IMR-90 (cell line): ENCODE results near the gene ATP1A2. TPM values are rescaled to one million over a fixed set of nuclear protein-coding genes. Genes with fewer than 3 reads are reported as not detected.

Source experiments
- ATAC-seq: fragments of 200-7000 bp; cut with Tn5 transposase; 2 replicates; pipeline ENCODE4 v1.9.1; 2020; ENCODE audit warnings: low read depth, mild to moderate bottlenecking, moderate library complexity
- BruUV-seq: library from RNA; stranded (reverse); fragments of 400-500 nt; replicated peaks from 2 replicates; lab custom pipeline; 2021; lab: Mats Ljungman, UMichigan
- CTCF ChIA-PET: fragments of 300-600 bp; formaldehyde crosslinking; extraction: SDS; loops from one replicate; lab custom pipeline; 2021; ENCODE audit warnings: antibody characterized with exemption; lab: Yijun Ruan, JAX
- POLR2A ChIA-PET: fragments of 300-600 bp; sonication (Branson Sonifier 250); formaldehyde crosslinking; loops from one replicate; lab custom pipeline; 2022; ENCODE audit warnings: antibody characterized with exemption; ENCODE audit not compliant: unreplicated experiment; lab: Charles Lee
- DNase-seq: peaks from one replicate; pipeline ENCODE4 v3.0.0; 2013
- H2AFZ ChIP-seq: replicated peaks from 2 replicates; pipeline ENCODE3; 2013; ENCODE audit warnings: low read length, mild to moderate bottlenecking; ENCODE audit not compliant: poor library complexity
- H2AK5ac ChIP-seq: 2 replicates; pipeline ENCODE4 v1.6.1; 2013; ENCODE audit warnings: low read depth, low read length, inconsistent platforms
- H2AK9ac ChIP-seq: replicated peaks from 2 replicates; pipeline ENCODE3; 2013; ENCODE audit warnings: mild to moderate bottlenecking, low read depth, low read length, moderate library complexity; ENCODE audit not compliant: poor library complexity
- H2BK120ac ChIP-seq: 2 replicates; pipeline ENCODE4 v1.6.1; 2013; ENCODE audit warnings: low read depth, low read length, inconsistent platforms
- H2BK15ac ChIP-seq: 3 replicates; pipeline ENCODE4 v1.6.1; 2013; ENCODE audit warnings: low read depth, low read length, inconsistent platforms
- H2BK20ac ChIP-seq: 2 replicates; pipeline ENCODE4 v1.6.1; 2013; ENCODE audit warnings: low read depth, mild to moderate bottlenecking, inconsistent platforms, low read length, moderate library complexity
- H2BK5ac ChIP-seq: 2 replicates; pipeline ENCODE4 v1.6.1; 2013; ENCODE audit warnings: mild to moderate bottlenecking, low read depth, low read length, inconsistent platforms; ENCODE audit not compliant: poor library complexity, severe bottlenecking
- H3K14ac ChIP-seq: replicated peaks from 2 replicates; pipeline ENCODE4 v1.6.1; 2013; ENCODE audit warnings: low read depth, low read length, inconsistent platforms
- H3K18ac ChIP-seq: 2 replicates; pipeline ENCODE4 v1.6.1; 2013; ENCODE audit warnings: low read depth, low read length, control low read depth
- H3K23ac ChIP-seq: 2 replicates; pipeline ENCODE4 v1.6.1; 2013; ENCODE audit warnings: low read depth, low read length, inconsistent platforms
- H3K27ac ChIP-seq: 2 replicates; pipeline ENCODE4 v1.5.1; 2013; ENCODE audit warnings: mild to moderate bottlenecking, control low read depth, low read length; ENCODE audit not compliant: insufficient read depth
- H3K27me3 ChIP-seq: 2 replicates; pipeline ENCODE4 v1.6.1; 2013; ENCODE audit warnings: low read length; ENCODE audit not compliant: control insufficient read depth, insufficient read depth
- H3K36me3 ChIP-seq: 2 replicates; pipeline ENCODE4 v1.6.1; 2013; ENCODE audit warnings: low read length, mixed read lengths; ENCODE audit not compliant: control insufficient read depth, insufficient read depth
- H3K4ac ChIP-seq: 2 replicates; pipeline ENCODE4 v1.6.1; 2013; ENCODE audit warnings: low read depth, low read length, inconsistent platforms
- H3K4me1 ChIP-seq: 2 replicates; pipeline ENCODE4 v1.6.1; 2013; ENCODE audit warnings: low read length, mixed read lengths; ENCODE audit not compliant: control insufficient read depth, insufficient read depth
- H3K4me2 ChIP-seq: 2 replicates; pipeline ENCODE4 v1.6.1; 2013; ENCODE audit warnings: low read depth, mild to moderate bottlenecking, control low read depth, low read length, moderate library complexity
- H3K4me3 ChIP-seq: 2 replicates; pipeline ENCODE4 v1.5.1; 2013; ENCODE audit warnings: low read depth, mild to moderate bottlenecking, control low read depth, low read length, moderate library complexity; ENCODE audit not compliant: insufficient read depth
- H3K56ac ChIP-seq: 2 replicates; pipeline ENCODE4 v1.6.1; 2013; ENCODE audit warnings: low read length, inconsistent platforms; ENCODE audit not compliant: insufficient read depth; ENCODE audit errors: extremely low read depth
- H3K79me1 ChIP-seq, 2 experiments: 2 replicates each; pipeline ENCODE4 v1.6.1; 2013; ENCODE audit warnings: low read length in 2 of 2, inconsistent platforms in 1 of 2, low read depth in 1 of 2
- H3K9ac ChIP-seq: 2 replicates; pipeline ENCODE4 v1.6.1; 2013; ENCODE audit warnings: low read depth, low read length, control low read depth
- H3K9me1 ChIP-seq: 2 replicates; pipeline ENCODE4 v1.6.1; 2013; ENCODE audit warnings: low read length, inconsistent platforms; ENCODE audit not compliant: insufficient read depth
- H3K9me3 ChIP-seq: 2 replicates; pipeline ENCODE4 v1.6.1; 2013; ENCODE audit warnings: low read length; ENCODE audit not compliant: control insufficient read depth, insufficient read depth
- H4K20me1 ChIP-seq: 2 replicates; pipeline ENCODE4 v1.6.1; 2013; ENCODE audit warnings: low read length, inconsistent platforms; ENCODE audit not compliant: insufficient read depth
- H4K5ac ChIP-seq: 2 replicates; pipeline ENCODE4 v1.6.1; 2013; ENCODE audit warnings: mild to moderate bottlenecking, low read depth, low read length, control low read depth
- H4K8ac ChIP-seq, 2 experiments: 2 replicates each; pipeline ENCODE4 v1.6.1; 2013; ENCODE audit warnings: low read depth in 2 of 2, low read length in 2 of 2, control low read depth in 1 of 2, inconsistent platforms in 1 of 2
- H4K91ac ChIP-seq: 2 replicates; pipeline ENCODE4 v1.6.1; 2013; ENCODE audit warnings: low read depth, low read length, inconsistent platforms; ENCODE audit not compliant: insufficient read depth
- BHLHE40 ChIP-seq: fragments of 150-350 bp; IDR thresholded peaks from 2 replicates; pipeline ENCODE4 v1.6.1; 2016; ENCODE audit warnings: mild to moderate bottlenecking, low read depth, low read length
- CEBPB ChIP-seq: IDR thresholded peaks from 2 replicates; pipeline ENCODE4 v1.6.1; 2012; ENCODE audit warnings: low read depth, low read length, improper control_type of control experiment
- CHD1 ChIP-seq: IDR thresholded peaks from 2 replicates; pipeline ENCODE4 v1.6.1; 2012; ENCODE audit warnings: low read depth, low read length, improper control_type of control experiment
- FOS ChIP-seq: fragments of 150-350 bp; IDR thresholded peaks from 2 replicates; pipeline ENCODE4 v1.6.1; 2016; ENCODE audit warnings: low read depth, low read length
- MAFK ChIP-seq: IDR thresholded peaks from 2 replicates; pipeline ENCODE4 v1.6.1; 2012; ENCODE audit warnings: low read depth, low read length, improper control_type of control experiment
- MXI1 ChIP-seq: IDR thresholded peaks from 2 replicates; pipeline ENCODE4 v1.6.1; 2012; ENCODE audit warnings: low read depth, mild to moderate bottlenecking, low read length, moderate library complexity, borderline replicate concordance
- POLR2A ChIP-seq: IDR thresholded peaks from 2 replicates; pipeline ENCODE4 v1.6.1; 2012; ENCODE audit warnings: mild to moderate bottlenecking, low read depth, low read length
- RAD21 ChIP-seq: IDR thresholded peaks from 2 replicates; pipeline ENCODE4 v1.6.1; 2012; ENCODE audit warnings: low read length, improper control_type of control experiment
- RCOR1 ChIP-seq: IDR thresholded peaks from 2 replicates; pipeline ENCODE4 v1.6.1; 2012; ENCODE audit warnings: mild to moderate bottlenecking, low read length, improper control_type of control experiment; ENCODE audit not compliant: insufficient replicate concordance
- RFX5 ChIP-seq: IDR thresholded peaks from 2 replicates; pipeline ENCODE4 v1.8.0; 2012; ENCODE audit warnings: low read depth, mild to moderate bottlenecking, low read length, moderate library complexity
- SMC3 ChIP-seq: fragments of 150-350 bp; IDR thresholded peaks from 2 replicates; pipeline ENCODE4 v1.6.1; 2016; ENCODE audit warnings: low read depth, mild to moderate bottlenecking, antibody characterized with exemption, low read length, moderate library complexity
- USF2 ChIP-seq: fragments of 150-350 bp; IDR thresholded peaks from 2 replicates; pipeline ENCODE4 v1.6.1; 2017; ENCODE audit warnings: mild to moderate bottlenecking, antibody characterized with exemption, low read length, low read depth
- WGBS, 2 experiments: methylation state at CpG; one replicate each; pipeline versions ENCODE4 v1.1.5 to v1.1.7; 2013; ENCODE audit warnings: missing lambda C conversion rate in 2 of 2; ENCODE audit not compliant: insufficient read length in 1 of 2; ENCODE audit errors: extremely low coverage in 2 of 2; 5-methylcytosine and 5-hydroxymethylcytosine counted together
- dilution Hi-C: fragments of 300-500 bp; cut with HindIII; formaldehyde crosslinking; loops from one replicate; pipeline ENCODE4 v1.14.3; 2018; ENCODE audit warnings: low sequenced_read_pairs; ENCODE audit not compliant: unreplicated experiment
- in situ Hi-C: fragments of 300-500 bp; cut with MboI; formaldehyde crosslinking; loops from 3 replicates; pipeline ENCODE4 v1.14.3; 2019; ENCODE audit warnings: low sequenced_read_pairs, inconsistent platforms, mixed read lengths
- intact Hi-C: fragments of 100-400 bp; cut with micrococcal nuclease; formaldehyde crosslinking; loops from 2 replicates; pipeline ENCODE4 v1.10.0; 2022
- polyA plus RNA-seq, 3 experiments: library from polyadenylated mRNA; depleted of rRNA; stranded (reverse); fragments of >200 nt; gene quantifications; 2 replicates each; pipeline ENCODE4 v1.2.3, GENCODE V29; 2012; ENCODE audit warnings: low replicate concordance in 1 of 3
- total RNA-seq: library from RNA; depleted of rRNA; stranded (reverse); fragments of >200 nt; gene quantifications from 2 replicates; pipeline ENCODE4 v1.2.3, GENCODE V29; 2012
- TF ChIP-seq, protein P1 (sequence below): conservative IDR thresholded peaks from 2 replicates; pipeline ENCODE4 v1.5.1; 2012; ENCODE audit warnings: mild to moderate bottlenecking, low read depth, low read length, improper control_type of control experiment
- TF ChIP-seq, protein P2 (sequence below): fragments of 150-350 bp; IDR thresholded peaks from 2 replicates; pipeline ENCODE4 v1.6.1; 2016; ENCODE audit warnings: low read depth, mild to moderate bottlenecking, low read length, moderate library complexity, borderline replicate concordance

The ATP1A2 gene
- total and polyA plus RNA-seq, 2 of the 4 experiments (the other 2 are of a cell fraction), result under 0.01 to 0.15 TPM

- H2AFZ ChIP-seq, result peak overlapping the region; percentile 66
- H3K79me1 ChIP-seq, result peaks cover 0 to 20% of the 10 kb centered on the region in 2 experiments; a peak in 3 of 4 replicates
- peaks cover 3% of the 10 kb centered on the region; the same call in 1 of the 2 replicates for H3K36me3 ChIP-seq
- dilution Hi-C loops, result no loop called here
- H4K5ac ChIP-seq, result no peak overlapping the region
- H3K4ac ChIP-seq, result no peak overlapping the region
- no peak overlapping the region for H2BK20ac ChIP-seq
- H3K27me3 ChIP-seq, result no peaks in the 10 kb centered on the region
- ChIA-PET CTCF (interaction anchor here (0.9 to 2.2 kb wide), 2 partner anchors 12 to 19 kb away, joined by 3 to 9 read pairs; no protein-coding TSS in a partner anchor), POLR2A (no interaction called here)
- WGBS, 2 experiments, result 77% methylated on average over 3 of the region's 5 CpGs; no CpG with 5 or more reads in 1 of the 2 experiments
- H2BK5ac ChIP-seq, result no peak overlapping the region
- no peak overlapping the region for H3K27ac ChIP-seq
- no peak overlapping the region for H2BK120ac ChIP-seq
- H2AK9ac ChIP-seq, result peak overlapping the region; percentile 58
- peak overlapping the region; percentile 28; the same call in 1 of the 2 replicates for H3K14ac ChIP-seq
- peak overlapping the region; percentile 55 for H3K9ac ChIP-seq
- intact Hi-C loops, result no loop called here
- H2AK5ac ChIP-seq, result 0 out of 2 replicates have a peak overlapping the region, but pooled peaks have one; percentile 13
- no TSS peak for BruUV-seq
- no peak overlapping the region for H4K91ac ChIP-seq
- H3K4me1 ChIP-seq, result peaks cover 9% of the 10 kb centered on the region
- ATAC-seq (no peak), DNase-seq (no peak)
- H3K4me2 ChIP-seq, result peak overlapping the region; percentile 95
- H3K4me3 ChIP-seq, result 0 out of 2 replicates have a peak overlapping the region, but pooled peaks have one; percentile 82
- H2BK15ac ChIP-seq, result no peak overlapping the region
- 0 out of 2 replicates have a peak, but pooled peaks cover 5% of the 10 kb centered on the region for H4K20me1 ChIP-seq
- no peak overlapping the region for H3K18ac ChIP-seq
- no peaks in the 10 kb centered on the region for H3K9me3 ChIP-seq
- no peak overlapping the region for H3K56ac ChIP-seq
- no peak overlapping the region for H3K23ac ChIP-seq
- 0 out of 4 replicates have a peak overlapping the region, but pooled peaks of 1 of the 2 experiments have one; percentile 13 for H4K8ac ChIP-seq
- no peaks in the 10 kb centered on the region for H3K9me1 ChIP-seq
- in situ Hi-C loops, result loop anchor here (10.0 kb wide), 1 partner anchor 257 kb away; no protein-coding TSS in a partner anchor
- TF ChIP-seq SMC3 (no peak), MXI1 (no peak), CEBPB (no peak), FOS (no peak), USF2 (no peak), MAFK (no peak), RAD21 (no peak), RFX5 (no peak), CHD1 (no peak), POLR2A (no peak), RCOR1 (no peak), BHLHE40 (no peak)
- TF ChIP-seq, protein P1, sequence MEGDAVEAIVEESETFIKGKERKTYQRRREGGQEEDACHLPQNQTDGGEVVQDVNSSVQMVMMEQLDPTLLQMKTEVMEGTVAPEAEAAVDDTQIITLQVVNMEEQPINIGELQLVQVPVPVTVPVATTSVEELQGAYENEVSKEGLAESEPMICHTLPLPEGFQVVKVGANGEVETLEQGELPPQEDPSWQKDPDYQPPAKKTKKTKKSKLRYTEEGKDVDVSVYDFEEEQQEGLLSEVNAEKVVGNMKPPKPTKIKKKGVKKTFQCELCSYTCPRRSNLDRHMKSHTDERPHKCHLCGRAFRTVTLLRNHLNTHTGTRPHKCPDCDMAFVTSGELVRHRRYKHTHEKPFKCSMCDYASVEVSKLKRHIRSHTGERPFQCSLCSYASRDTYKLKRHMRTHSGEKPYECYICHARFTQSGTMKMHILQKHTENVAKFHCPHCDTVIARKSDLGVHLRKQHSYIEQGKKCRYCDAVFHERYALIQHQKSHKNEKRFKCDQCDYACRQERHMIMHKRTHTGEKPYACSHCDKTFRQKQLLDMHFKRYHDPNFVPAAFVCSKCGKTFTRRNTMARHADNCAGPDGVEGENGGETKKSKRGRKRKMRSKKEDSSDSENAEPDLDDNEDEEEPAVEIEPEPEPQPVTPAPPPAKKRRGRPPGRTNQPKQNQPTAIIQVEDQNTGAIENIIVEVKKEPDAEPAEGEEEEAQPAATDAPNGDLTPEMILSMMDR, result no peak
- TF ChIP-seq, protein P2, sequence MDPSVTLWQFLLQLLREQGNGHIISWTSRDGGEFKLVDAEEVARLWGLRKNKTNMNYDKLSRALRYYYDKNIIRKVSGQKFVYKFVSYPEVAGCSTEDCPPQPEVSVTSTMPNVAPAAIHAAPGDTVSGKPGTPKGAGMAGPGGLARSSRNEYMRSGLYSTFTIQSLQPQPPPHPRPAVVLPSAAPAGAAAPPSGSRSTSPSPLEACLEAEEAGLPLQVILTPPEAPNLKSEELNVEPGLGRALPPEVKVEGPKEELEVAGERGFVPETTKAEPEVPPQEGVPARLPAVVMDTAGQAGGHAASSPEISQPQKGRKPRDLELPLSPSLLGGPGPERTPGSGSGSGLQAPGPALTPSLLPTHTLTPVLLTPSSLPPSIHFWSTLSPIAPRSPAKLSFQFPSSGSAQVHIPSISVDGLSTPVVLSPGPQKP, result no peak
Observed at GRCh38 chr1:160097151-160097910, 18.2 kb upstream of the ATP1A2 start.
